ENCODE results near the gene CHD1.

CHD1 gene

GRCh38 chr5:98872674-98873073 lies 56.1 kb downstream of the CHD1 start:
- FAIRE-seq (peak; percentile 35), DNase-seq (ENCODE audit: insufficient read length, low spot score) (no peak)
- no peak for TF ChIP-seq POLR2A (IDR thresholded peaks at IDR 0.05; ENCODE audit: low read depth, low read length)
- TF ChIP-seq TAF1 (IDR thresholded peaks at IDR 0.05; ENCODE audit: low read depth, low read length), result no peak
- no peak for TF ChIP-seq SPI1 (IDR thresholded peaks at IDR 0.05; ENCODE audit: low read depth, low read length)
- TF ChIP-seq PAX5 (IDR thresholded peaks at IDR 0.05; ENCODE audit: insufficient read depth, low read length, severe bottlenecking), result no peak
- no peak for TF ChIP-seq POU2F2 (IDR thresholded peaks at IDR 0.05; ENCODE audit: low read depth, low read length)
- TF ChIP-seq POLR2AphosphoS5 (IDR thresholded peaks at IDR 0.05; ENCODE audit: low read depth, low read length), result no peak

DNA sequence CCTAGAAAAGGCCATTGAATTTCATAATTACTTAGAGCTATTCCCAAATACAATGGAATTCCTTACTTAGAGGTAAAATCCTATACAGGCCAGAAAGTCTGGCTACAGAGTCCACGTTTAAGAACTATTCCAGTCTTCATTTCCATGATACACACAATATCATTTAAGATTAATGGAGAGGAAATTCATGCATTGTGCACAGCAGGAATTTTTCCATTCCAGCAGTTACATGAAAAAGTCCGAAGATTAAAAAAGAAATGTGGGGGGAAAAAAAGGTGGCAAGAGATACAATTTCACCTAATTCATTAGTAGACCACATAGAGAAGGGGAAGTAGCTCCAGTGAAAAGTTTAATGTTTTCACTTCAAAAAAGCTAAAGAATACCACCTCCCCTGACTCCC lies 63.1 kb downstream of the CHD1 start:
- DNase-seq (ENCODE audit: insufficient read length, low spot score), result no peak
- FAIRE-seq, result no peak
- TF ChIP-seq TAF1 (IDR thresholded peaks at IDR 0.05; ENCODE audit: low read depth, low read length) (no peak), POLR2AphosphoS5 (IDR thresholded peaks at IDR 0.05; ENCODE audit: low read depth, low read length) (no peak), PAX5 (IDR thresholded peaks at IDR 0.05; ENCODE audit: insufficient read depth, low read length, severe bottlenecking) (no peak), POU2F2 (IDR thresholded peaks at IDR 0.05; ENCODE audit: low read depth, low read length) (no peak), SPI1 (IDR thresholded peaks at IDR 0.05; ENCODE audit: low read depth, low read length) (no peak), POLR2A (IDR thresholded peaks at IDR 0.05; ENCODE audit: low read depth, low read length) (no peak)

DNA sequence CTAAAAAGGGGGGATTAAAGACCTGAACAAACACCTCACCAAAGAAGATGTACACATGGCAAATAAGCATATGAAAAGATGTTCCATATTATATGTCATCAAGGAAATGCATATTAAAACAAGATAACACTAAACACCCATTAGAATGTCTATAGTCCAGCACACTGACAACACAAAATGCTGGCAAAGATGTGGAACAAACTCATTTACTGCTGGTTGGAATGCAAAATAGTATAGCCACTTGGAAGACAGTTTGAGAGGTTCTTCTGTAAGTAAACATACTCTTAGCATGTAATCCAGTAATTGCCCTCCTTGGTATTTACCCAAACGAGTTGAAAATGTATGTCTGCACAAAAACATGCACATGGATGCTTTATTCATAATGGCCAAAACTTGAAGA lies 81.8 kb downstream of the CHD1 start:
- no peak for TF ChIP-seq POU2F2 (IDR thresholded peaks at IDR 0.05; ENCODE audit: low read depth, low read length)
- TF ChIP-seq PAX5 (IDR thresholded peaks at IDR 0.05; ENCODE audit: insufficient read depth, low read length, severe bottlenecking), result no peak
- TF ChIP-seq POLR2A (IDR thresholded peaks at IDR 0.05; ENCODE audit: low read depth, low read length), result no peak
- TF ChIP-seq POLR2AphosphoS5 (IDR thresholded peaks at IDR 0.05; ENCODE audit: low read depth, low read length), result no peak
- TF ChIP-seq SPI1 (IDR thresholded peaks at IDR 0.05; ENCODE audit: low read depth, low read length), result no peak
- no peak for TF ChIP-seq TAF1 (IDR thresholded peaks at IDR 0.05; ENCODE audit: low read depth, low read length)
- FAIRE-seq, result peak; percentile 26
- no peak for DNase-seq (ENCODE audit: insufficient read length, low spot score)

DNA sequence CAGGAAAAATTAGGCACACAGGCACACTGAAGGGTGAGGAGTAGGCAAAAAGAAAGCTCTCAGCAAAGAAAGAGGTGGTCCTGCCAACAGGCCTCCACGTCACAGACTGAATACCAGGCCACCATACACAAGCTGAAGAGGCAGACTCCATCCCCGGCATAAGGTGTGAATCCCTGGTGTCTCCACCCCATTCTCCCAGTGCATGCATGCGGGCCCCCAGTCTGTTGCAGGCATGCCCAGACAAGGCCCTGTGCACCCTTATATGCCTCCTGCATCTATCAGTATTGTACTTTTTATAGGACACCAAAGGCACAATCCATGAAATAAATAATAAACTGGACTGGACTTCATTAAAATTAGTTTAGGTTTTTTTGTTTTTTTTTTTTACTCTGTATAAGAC lies 82.3 kb downstream of the CHD1 start:
- no peak for DNase-seq (ENCODE audit: insufficient read length, low spot score)
- no peak for FAIRE-seq
- TF ChIP-seq POLR2A (IDR thresholded peaks at IDR 0.05; ENCODE audit: low read depth, low read length), result no peak
- no peak for TF ChIP-seq TAF1 (IDR thresholded peaks at IDR 0.05; ENCODE audit: low read depth, low read length)
- no peak for TF ChIP-seq PAX5 (IDR thresholded peaks at IDR 0.05; ENCODE audit: insufficient read depth, low read length, severe bottlenecking)
- TF ChIP-seq SPI1 (IDR thresholded peaks at IDR 0.05; ENCODE audit: low read depth, low read length), result no peak
- no peak for TF ChIP-seq POU2F2 (IDR thresholded peaks at IDR 0.05; ENCODE audit: low read depth, low read length)
- no peak for TF ChIP-seq POLR2AphosphoS5 (IDR thresholded peaks at IDR 0.05; ENCODE audit: low read depth, low read length)

DNA sequence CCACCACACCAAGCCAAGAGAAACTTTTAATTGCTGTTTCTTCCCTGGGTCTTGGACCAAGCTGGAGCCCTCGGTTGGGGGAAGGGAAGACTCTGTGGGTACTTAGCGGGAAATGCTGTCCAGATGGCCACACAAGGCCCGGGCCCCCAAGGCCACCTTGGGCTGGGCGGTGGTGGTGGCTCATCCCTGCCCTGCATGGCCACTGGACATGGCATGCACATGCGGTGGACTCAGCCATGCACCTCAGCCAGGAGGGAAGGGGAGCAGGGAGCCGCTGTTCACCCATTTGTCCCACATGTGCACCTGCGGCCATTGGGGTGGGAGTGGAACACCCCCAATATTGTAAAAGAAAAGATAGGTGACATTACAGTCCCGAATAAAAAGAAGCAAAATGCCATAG lies 82.9 kb downstream of the CHD1 start:
- TF ChIP-seq POLR2AphosphoS5 (IDR thresholded peaks at IDR 0.05; ENCODE audit: low read depth, low read length) (no peak), POLR2A (IDR thresholded peaks at IDR 0.05; ENCODE audit: low read depth, low read length) (no peak), SPI1 (IDR thresholded peaks at IDR 0.05; ENCODE audit: low read depth, low read length) (no peak), TAF1 (IDR thresholded peaks at IDR 0.05; ENCODE audit: low read depth, low read length) (no peak), PAX5 (IDR thresholded peaks at IDR 0.05; ENCODE audit: insufficient read depth, low read length, severe bottlenecking) (no peak), POU2F2 (IDR thresholded peaks at IDR 0.05; ENCODE audit: low read depth, low read length) (no peak)
- DNase-seq (ENCODE audit: insufficient read length, low spot score) (no peak), FAIRE-seq (no peak)

DNA sequence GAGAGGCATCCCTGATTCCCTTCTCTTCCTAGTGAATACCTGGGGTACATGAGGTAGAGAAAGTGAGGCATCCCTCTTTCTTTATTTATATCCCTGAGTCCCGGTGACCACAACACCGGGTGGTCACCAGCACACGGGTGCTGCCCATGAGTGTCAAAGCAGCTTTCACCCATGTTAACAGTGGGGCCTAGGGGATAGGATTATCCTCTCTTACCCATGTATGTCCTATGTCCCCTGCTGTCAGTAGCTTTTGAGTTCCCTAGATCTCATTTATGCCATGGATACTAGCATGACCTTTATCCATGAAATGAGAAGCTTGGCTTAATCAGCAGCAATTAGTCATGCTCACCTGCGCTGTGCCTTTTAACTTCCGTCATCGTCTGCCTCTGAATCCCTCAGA lies 83.9 kb downstream of the CHD1 start:
- no peak for FAIRE-seq
- TF ChIP-seq POU2F2 (IDR thresholded peaks at IDR 0.05; ENCODE audit: low read depth, low read length) (no peak), TAF1 (IDR thresholded peaks at IDR 0.05; ENCODE audit: low read depth, low read length) (no peak), POLR2A (IDR thresholded peaks at IDR 0.05; ENCODE audit: low read depth, low read length) (no peak)
- DNase-seq (ENCODE audit: insufficient read length, low spot score), result no peak

GRCh38 chr5:98843481-98843880 lies 85.3 kb downstream of the CHD1 start:
- TF ChIP-seq POU2F2 (IDR thresholded peaks at IDR 0.05; ENCODE audit: low read depth, low read length), result no peak
- no peak for TF ChIP-seq POLR2AphosphoS5 (IDR thresholded peaks at IDR 0.05; ENCODE audit: low read depth, low read length)
- TF ChIP-seq TAF1 (IDR thresholded peaks at IDR 0.05; ENCODE audit: low read depth, low read length), result no peak
- TF ChIP-seq PAX5 (IDR thresholded peaks at IDR 0.05; ENCODE audit: insufficient read depth, low read length, severe bottlenecking), result no peak
- TF ChIP-seq SPI1 (IDR thresholded peaks at IDR 0.05; ENCODE audit: low read depth, low read length), result no peak
- TF ChIP-seq POLR2A (IDR thresholded peaks at IDR 0.05; ENCODE audit: low read depth, low read length), result no peak
- DNase-seq (ENCODE audit: insufficient read length, low spot score), result no peak
- FAIRE-seq, result no peak

GRCh38 chr5:98840946-98841345 lies 87.9 kb downstream of the CHD1 start:
- no peak for TF ChIP-seq SPI1 (IDR thresholded peaks at IDR 0.05; ENCODE audit: low read depth, low read length)
- no peak for TF ChIP-seq POLR2AphosphoS5 (IDR thresholded peaks at IDR 0.05; ENCODE audit: low read depth, low read length)
- TF ChIP-seq TAF1 (IDR thresholded peaks at IDR 0.05; ENCODE audit: low read depth, low read length), result no peak
- TF ChIP-seq POU2F2 (IDR thresholded peaks at IDR 0.05; ENCODE audit: low read depth, low read length), result no peak
- TF ChIP-seq PAX5 (IDR thresholded peaks at IDR 0.05; ENCODE audit: insufficient read depth, low read length, severe bottlenecking), result no peak
- TF ChIP-seq POLR2A (IDR thresholded peaks at IDR 0.05; ENCODE audit: low read depth, low read length), result no peak
- DNase-seq (ENCODE audit: insufficient read length, low spot score) (no peak), FAIRE-seq (peak; percentile 28)

GRCh38 chr5:98839469-98840383 lies 89.1 kb downstream of the CHD1 start:
- TF ChIP-seq PAX5 (IDR thresholded peaks at IDR 0.05; ENCODE audit: insufficient read depth, low read length, severe bottlenecking), result no peak
- no peak for TF ChIP-seq POLR2A (IDR thresholded peaks at IDR 0.05; ENCODE audit: low read depth, low read length)
- TF ChIP-seq SPI1 (IDR thresholded peaks at IDR 0.05; ENCODE audit: low read depth, low read length), result no peak
- TF ChIP-seq TAF1 (IDR thresholded peaks at IDR 0.05; ENCODE audit: low read depth, low read length), result no peak
- no peak for TF ChIP-seq POLR2AphosphoS5 (IDR thresholded peaks at IDR 0.05; ENCODE audit: low read depth, low read length)
- TF ChIP-seq POU2F2 (IDR thresholded peaks at IDR 0.05; ENCODE audit: low read depth, low read length), result no peak
- FAIRE-seq, result peak; percentile 55
- peak; percentile 9 for DNase-seq (ENCODE audit: insufficient read length, low spot score)

All from GM12891 (cell line).